BLaER1 treated with 17β-estradiol and CSF1 and Interleukin-3, amounts not matched to agents 10 nM and 100 nM (cell line): ENCODE data around the gene SIK3.

Experiments used
- H3K27ac ChIP-seq, 11 experiments: shearing (Covaris generic); formaldehyde crosslinking; 2 replicates each; pipeline ENCODE4 v1.8.1; 2022
- H3K27me3 ChIP-seq, 11 experiments: shearing (Covaris generic); formaldehyde crosslinking; 2 replicates each; pipeline ENCODE4 v1.8.1; 2022
- H3K36me3 ChIP-seq, 11 experiments: shearing (Covaris generic); formaldehyde crosslinking; 2 replicates each; pipeline ENCODE4 v1.8.1; 2022
- H3K4me1 ChIP-seq, 10 experiments: shearing (Covaris generic); formaldehyde crosslinking; 2 replicates each; pipeline ENCODE4 v1.8.1; 2022
- H3K4me2 ChIP-seq, 11 experiments: shearing (Covaris generic); formaldehyde crosslinking; 2 replicates each; pipeline ENCODE4 v1.8.1; 2022
- H3K4me3 ChIP-seq, 10 experiments: shearing (Covaris generic); formaldehyde crosslinking; 2 replicates each; pipeline ENCODE4 v1.8.1; 2022
- H3K9ac ChIP-seq, 11 experiments: shearing (Covaris generic); formaldehyde crosslinking; 2 replicates each; pipeline ENCODE4 v1.8.1; 2022
- H3K9me3 ChIP-seq, 11 experiments: shearing (Covaris generic); formaldehyde crosslinking; replicated peaks in 1 of 11; 2 replicates each; pipeline ENCODE4 v1.8.1; 2022
- H4K20me1 ChIP-seq, 11 experiments: shearing (Covaris generic); formaldehyde crosslinking; 2 replicates each; pipeline ENCODE4 v1.8.1; 2022
- Cebpa-rat ChIP-seq, 11 experiments: shearing (Covaris generic); IDR thresholded peaks; 2 replicates each; pipeline ENCODE4 v1.8.1; 2022

The SIK3 gene

DNA sequence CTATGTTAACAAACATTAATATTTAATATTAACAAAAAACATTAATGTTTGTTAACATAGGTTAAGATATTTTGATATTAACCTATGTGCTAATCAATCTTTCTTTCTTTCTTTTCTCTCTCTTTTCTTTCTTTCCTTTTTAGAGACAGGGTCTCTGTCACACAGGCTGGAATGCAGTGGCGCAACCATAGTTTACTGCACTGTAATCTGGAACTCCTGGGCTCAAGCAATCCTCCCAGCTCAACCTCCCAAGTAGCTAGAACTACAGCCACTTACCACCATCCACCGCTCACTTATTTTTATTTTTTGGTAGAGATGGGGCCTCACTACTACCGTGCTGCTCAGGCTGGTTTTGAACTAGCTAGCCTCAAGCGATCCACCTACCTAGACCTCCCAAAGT is 13.2 kb downstream of the SIK3 start:
- no peak for TF ChIP-seq Cebpa-rat (IDR thresholded peaks at IDR 0.05)
- Histone ChIP-seq H4K20me1 (peaks cover 77 to 100% (median 98%) of the 10 kb centered on the region in 11 experiments), H3K4me3 (no peak overlapping the region), H3K9me3 (no peaks in the 10 kb centered on the region), H3K9ac (no peak overlapping the region), H3K36me3 (peaks cover 0 to 44% (median 5%) of the 10 kb centered on the region in 11 experiments; a peak in 7 of 22 replicates), H3K27ac (no peak overlapping the region), H3K4me1 (peaks cover 10 to 55% (median 20%) of the 10 kb centered on the region in 10 experiments; a peak in 18 of 20 replicates), H3K27me3 (no peaks in the 10 kb centered on the region), H3K4me2 (peak overlapping the region in 1 of 11 experiments; percentile 14; a peak in 1 of 22 replicates)

DNA sequence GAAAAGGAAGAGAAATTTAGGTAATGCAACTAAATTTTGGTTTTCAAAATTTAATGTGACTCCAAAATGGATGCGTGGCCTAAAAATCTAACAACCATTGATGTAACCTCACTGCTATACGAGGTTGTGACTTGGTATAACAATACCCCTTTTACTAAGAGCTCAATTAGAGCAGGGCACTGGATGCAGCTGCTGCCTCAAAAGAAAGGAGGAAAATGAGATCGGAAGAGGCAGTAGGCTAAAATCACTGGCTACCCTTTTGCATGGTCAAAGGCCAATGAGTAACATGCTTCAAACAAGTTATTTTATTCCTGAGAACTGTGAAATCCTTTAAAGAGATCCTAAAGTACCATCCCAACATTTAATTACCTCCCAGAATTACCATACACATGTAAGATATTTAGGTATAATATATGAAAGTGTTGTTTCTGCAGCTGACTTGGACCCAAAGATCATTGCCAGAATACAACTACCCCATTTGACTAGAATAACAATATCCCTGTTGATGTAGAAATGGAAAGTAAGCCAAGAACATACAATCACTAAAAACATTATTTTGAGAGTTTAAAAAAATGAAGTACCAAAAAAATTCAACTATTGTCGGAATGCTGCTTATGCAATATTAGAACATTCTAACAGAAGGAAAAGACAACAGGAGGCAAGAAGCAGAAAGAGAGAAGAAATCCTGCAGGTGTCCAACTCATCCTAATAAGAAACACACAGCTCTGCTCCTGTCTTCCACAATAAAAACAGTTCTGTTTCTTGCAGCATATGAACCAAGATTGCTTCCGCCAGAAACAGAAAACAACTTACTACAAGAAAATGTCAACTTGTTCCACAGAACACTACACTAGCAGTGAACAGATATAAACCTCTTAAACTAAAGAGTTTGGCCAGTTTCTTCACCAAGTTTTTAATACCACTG is 15.0 kb downstream of the SIK3 start:
- TF ChIP-seq Cebpa-rat (IDR thresholded peaks at IDR 0.05), result no peak
- Histone ChIP-seq H3K9ac (no peak overlapping the region), H3K4me2 (peak overlapping the region in 6 of 11 experiments; percentile 10 to 53 (median 36); a peak in 4 of 22 replicates), H3K36me3 (peaks cover 0 to 31% (median 5%) of the 10 kb centered on the region in 11 experiments; a peak in 7 of 22 replicates), H3K27ac (no peak overlapping the region), H3K27me3 (no peaks in the 10 kb centered on the region), H3K4me3 (no peak overlapping the region), H3K4me1 (peaks cover 13 to 67% (median 31%) of the 10 kb centered on the region in 10 experiments), H4K20me1 (peaks cover 60 to 100% (median 93%) of the 10 kb centered on the region in 11 experiments), H3K9me3 (no peaks in the 10 kb centered on the region)

DNA sequence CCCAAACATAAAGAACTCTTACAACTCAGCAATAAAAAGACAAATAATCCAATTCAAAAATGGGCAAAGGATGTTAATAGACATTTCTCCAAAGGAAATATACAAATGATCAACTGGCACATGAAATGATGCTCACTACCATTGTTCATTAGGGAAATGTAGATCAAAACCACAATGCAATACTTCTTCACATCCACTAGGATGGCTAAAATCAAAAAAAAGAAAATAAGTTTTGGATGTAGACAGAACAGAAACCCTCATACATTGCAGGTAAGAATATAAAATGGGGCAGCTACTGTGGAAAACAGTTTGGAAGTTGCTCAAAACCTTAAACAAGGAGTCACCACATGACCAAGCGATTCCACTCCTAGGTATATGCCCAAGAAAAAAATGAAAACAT is 16.3 kb downstream of the SIK3 start:
- H3K4me1 ChIP-seq, result peaks cover 26 to 74% (median 45%) of the 10 kb centered on the region in 10 experiments
- no peak overlapping the region for H3K4me3 ChIP-seq
- H3K27me3 ChIP-seq, result no peaks in the 10 kb centered on the region
- peaks cover 0 to 21% (median 5%) of the 10 kb centered on the region in 11 experiments; a peak in 7 of 22 replicates for H3K36me3 ChIP-seq
- no peak for TF ChIP-seq Cebpa-rat (IDR thresholded peaks at IDR 0.05)
- H3K4me2 ChIP-seq, result peak overlapping the region in 4 of 11 experiments; percentile 47 to 64 (median 58); a peak in 3 of 22 replicates
- H3K9me3 ChIP-seq, result no peaks in the 10 kb centered on the region
- no peak overlapping the region for H3K27ac ChIP-seq
- no peak overlapping the region for H3K9ac ChIP-seq
- peaks cover 56 to 100% (median 93%) of the 10 kb centered on the region in 11 experiments for H4K20me1 ChIP-seq

DNA sequence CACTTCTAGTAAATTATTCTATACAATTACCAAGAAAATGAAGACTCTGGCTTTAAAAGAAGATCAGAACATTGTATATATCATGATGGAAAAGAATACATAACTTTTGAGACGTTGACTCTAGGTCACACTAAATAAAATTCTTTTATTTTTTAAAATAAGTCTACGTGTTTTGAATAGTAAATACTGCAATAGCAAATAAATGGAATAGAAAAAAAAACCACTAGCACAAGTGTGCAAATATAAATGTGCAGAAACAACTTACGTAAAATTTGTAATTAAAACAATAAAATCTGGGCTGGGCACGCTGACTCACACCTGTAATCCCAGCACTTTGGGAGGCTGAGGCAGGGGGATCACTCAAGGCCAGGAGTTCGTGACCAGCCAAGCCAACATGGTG is 17.9 kb downstream of the SIK3 start:
- Histone ChIP-seq H3K4me3 (no peak overlapping the region), H3K9ac (no peak overlapping the region), H3K27ac (no peak overlapping the region), H3K4me2 (peak overlapping the region; percentile 11 to 82 (median 53); a peak in 12 of 22 replicates), H3K4me1 (peaks cover 39 to 86% (median 59%) of the 10 kb centered on the region in 10 experiments), H3K27me3 (no peaks in the 10 kb centered on the region), H4K20me1 (peaks cover 54 to 100% (median 90%) of the 10 kb centered on the region in 11 experiments), H3K36me3 (peaks cover 0 to 16% (median 2%) of the 10 kb centered on the region in 11 experiments; a peak in 7 of 22 replicates), H3K9me3 (no peaks in the 10 kb centered on the region)
- TF ChIP-seq Cebpa-rat (IDR thresholded peaks at IDR 0.05), result no peak

DNA sequence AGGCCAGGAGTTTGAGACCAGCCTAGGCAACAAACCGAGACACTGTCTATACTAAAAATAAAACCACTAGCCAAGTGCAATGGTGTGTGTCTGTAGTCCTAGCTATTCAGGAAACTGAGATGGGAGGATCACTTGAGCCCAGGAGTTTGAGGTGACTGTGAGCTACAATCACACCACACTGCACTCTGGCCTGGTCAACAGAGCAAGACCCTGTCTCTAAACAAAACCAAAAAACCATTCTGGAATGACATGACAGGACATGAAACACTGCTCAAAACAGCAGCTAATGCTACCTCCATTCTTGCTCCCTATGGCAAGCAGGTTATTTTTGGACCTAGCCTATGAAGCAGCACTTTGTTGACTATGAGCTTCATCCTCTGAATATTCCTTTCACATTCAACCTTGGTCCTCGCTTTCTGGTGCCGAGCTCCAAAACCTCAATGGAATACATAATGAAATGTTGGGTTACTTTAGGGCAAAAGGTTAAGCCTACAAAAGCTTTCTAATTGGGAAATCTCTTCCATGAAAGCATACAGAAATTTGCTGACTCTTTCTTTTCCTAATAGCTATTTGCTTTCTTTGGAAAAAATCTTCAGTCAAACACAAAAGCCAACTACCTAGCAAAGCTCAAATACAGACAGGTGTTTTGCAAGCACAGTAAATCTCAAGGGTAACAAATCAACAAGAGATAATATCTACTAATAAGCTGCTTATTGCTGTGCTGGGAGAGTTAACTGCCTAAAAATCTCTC is 21.1 kb downstream of the SIK3 start:
- no peaks in the 10 kb centered on the region for H3K9me3 ChIP-seq
- H3K9ac ChIP-seq, result 0 out of 22 replicates have a peak overlapping the region, but pooled peaks of 3 of the 11 experiments have one; percentile 1 to 9 (median 5)
- peak overlapping the region; percentile 63 to 88 (median 75) for H3K4me2 ChIP-seq
- no peaks in the 10 kb centered on the region for H3K27me3 ChIP-seq
- H3K27ac ChIP-seq, result peak overlapping the region in 6 of 11 experiments; percentile 1 to 49 (median 18); a peak in 7 of 22 replicates
- no peak for TF ChIP-seq Cebpa-rat (IDR thresholded peaks at IDR 0.05)
- H3K36me3 ChIP-seq, result peaks cover 0 to 3% (median 0%) of the 10 kb centered on the region in 11 experiments; a peak in 1 of 22 replicates
- H3K4me3 ChIP-seq, result no peak overlapping the region
- peaks cover 41 to 91% (median 81%) of the 10 kb centered on the region in 10 experiments for H3K4me1 ChIP-seq
- peaks cover 31 to 100% (median 76%) of the 10 kb centered on the region in 11 experiments; a peak in 21 of 22 replicates for H4K20me1 ChIP-seq

DNA sequence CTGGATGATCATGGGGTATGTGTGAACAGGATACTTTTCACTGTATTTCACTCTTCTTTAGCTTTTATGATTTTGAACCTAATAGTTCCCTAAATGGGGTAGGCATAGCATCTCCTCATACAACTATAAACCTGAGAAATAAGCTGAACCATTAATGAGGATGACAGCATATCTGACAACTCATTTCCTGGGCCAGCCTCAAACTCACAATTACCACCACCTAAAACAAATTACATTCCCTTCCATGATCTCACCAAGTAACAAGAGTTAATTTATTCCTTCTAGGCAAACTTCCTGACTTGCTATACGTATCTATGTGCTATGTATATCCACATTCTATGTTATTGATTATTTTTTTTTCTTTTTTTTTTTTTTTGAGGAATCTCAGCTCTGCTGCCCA is 23.0 kb downstream of the SIK3 start:
- H3K4me1 ChIP-seq, result peaks cover 30 to 93% (median 83%) of the 10 kb centered on the region in 10 experiments
- no peak overlapping the region for H3K9ac ChIP-seq
- peak overlapping the region in 6 of 11 experiments; percentile 12 to 88 (median 76); a peak in 9 of 22 replicates for H3K4me2 ChIP-seq
- no peak overlapping the region for H3K4me3 ChIP-seq
- H3K9me3 ChIP-seq, result no peaks in the 10 kb centered on the region
- no peak for TF ChIP-seq Cebpa-rat (IDR thresholded peaks at IDR 0.05)
- no peaks in the 10 kb centered on the region for H3K36me3 ChIP-seq
- H3K27me3 ChIP-seq, result no peaks in the 10 kb centered on the region
- H4K20me1 ChIP-seq, result peaks cover 25 to 100% (median 70%) of the 10 kb centered on the region in 11 experiments; a peak in 21 of 22 replicates
- peak overlapping the region in 2 of 11 experiments; percentile 63 to 79; a peak in 3 of 22 replicates for H3K27ac ChIP-seq

DNA sequence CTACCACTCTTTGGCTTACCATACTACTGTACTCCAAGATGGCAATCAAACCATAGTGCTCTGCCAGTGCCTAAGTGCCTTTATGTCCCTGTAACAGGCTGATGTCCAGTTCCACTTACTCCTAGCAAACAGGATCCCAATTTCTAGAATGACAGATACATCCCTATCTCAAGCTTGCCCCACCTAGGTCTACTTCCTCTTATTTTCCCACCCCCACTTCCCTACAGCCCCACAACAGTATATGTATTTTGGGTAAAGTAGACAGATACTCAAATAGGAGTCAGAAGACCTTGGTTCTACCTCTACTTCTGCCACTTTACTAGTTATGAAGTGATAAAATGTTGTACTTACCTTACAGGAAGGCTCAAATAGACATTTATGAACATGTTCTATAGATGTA is 24.1 kb downstream of the SIK3 start:
- Histone ChIP-seq H4K20me1 (peaks cover 31 to 100% (median 71%) of the 10 kb centered on the region in 11 experiments; a peak in 21 of 22 replicates), H3K27me3 (no peaks in the 10 kb centered on the region), H3K9ac (no peak overlapping the region), H3K9me3 (no peaks in the 10 kb centered on the region), H3K4me3 (no peak overlapping the region), H3K27ac (peak overlapping the region in 9 of 11 experiments; percentile 19 to 79 (median 56); a peak in 13 of 22 replicates), H3K36me3 (no peaks in the 10 kb centered on the region), H3K4me2 (peak overlapping the region in 10 of 11 experiments; percentile 3 to 88 (median 66); a peak in 17 of 22 replicates), H3K4me1 (peaks cover 30 to 100% (median 83%) of the 10 kb centered on the region in 10 experiments)
- TF ChIP-seq Cebpa-rat (IDR thresholded peaks at IDR 0.05), result no peak

DNA sequence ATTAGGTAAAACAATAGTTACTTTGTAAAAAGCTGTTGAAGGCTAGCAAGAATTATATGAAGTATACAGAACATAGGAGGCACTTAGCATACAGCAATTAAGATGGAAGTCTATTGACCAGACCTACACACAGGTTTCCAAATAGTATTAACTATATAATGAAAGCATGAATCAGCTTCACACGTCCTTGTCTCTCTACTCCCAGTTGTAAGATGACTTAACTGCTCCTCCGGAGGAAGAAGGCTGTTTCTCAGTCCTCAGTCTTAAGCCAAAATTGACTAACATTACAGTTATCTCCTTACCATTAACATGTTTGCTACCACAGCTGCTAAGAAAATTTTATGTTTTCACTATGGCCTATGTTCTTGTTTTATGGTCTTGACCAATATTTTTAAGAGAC is 24.7 kb downstream of the SIK3 start:
- Histone ChIP-seq H3K4me1 (peaks cover 27 to 99% (median 78%) of the 10 kb centered on the region in 10 experiments), H3K36me3 (0 out of 22 replicates have a peak, but pooled peaks cover 0 to under 1% (median 0%) of the 10 kb centered on the region in 11 experiments), H4K20me1 (peaks cover 35 to 100% (median 73%) of the 10 kb centered on the region in 11 experiments; a peak in 21 of 22 replicates), H3K9ac (no peak overlapping the region), H3K27ac (peak overlapping the region in 9 of 11 experiments; percentile 26 to 79 (median 56); a peak in 14 of 22 replicates), H3K27me3 (no peaks in the 10 kb centered on the region), H3K4me2 (peak overlapping the region in 9 of 11 experiments; percentile 26 to 88 (median 70); a peak in 17 of 22 replicates), H3K9me3 (no peaks in the 10 kb centered on the region), H3K4me3 (no peak overlapping the region)
- no peak for TF ChIP-seq Cebpa-rat (IDR thresholded peaks at IDR 0.05)
